Breast epithelium (tissue), 3 donors: ENCODE measurements around the gene USF1.
"Not testable (repeated sequence)": the region's sequence is repeated elsewhere in the genome, so short reads cannot be mapped to it uniquely, and the experiment has no call there.

Source experiments
- POLR2A ChIP-seq: fragments of 450-650 bp; IDR thresholded peaks from one replicate; pipeline ENCODE4 v1.6.1; 2016; ENCODE audit warnings: antibody characterized with exemption, mild to moderate bottlenecking, moderate library complexity
- POLR2AphosphoS5 ChIP-seq, 3 donors: sonication (generic); formaldehyde crosslinking; IDR thresholded peaks; one replicate each; pipeline ENCODE4 v1.6.1; 2017; ENCODE audit warnings: antibody characterized with exemption in 3 of 3
- TF ChIP-seq, protein P1 (sequence below), 3 donors: fragments of 450-650 bp; IDR thresholded peaks; one replicate each; pipeline ENCODE4 v1.5.1; 2016 to 2017; ENCODE audit warnings: antibody characterized with exemption in 3 of 3, mild to moderate bottlenecking in 3 of 3, moderate library complexity in 3 of 3

DNA sequence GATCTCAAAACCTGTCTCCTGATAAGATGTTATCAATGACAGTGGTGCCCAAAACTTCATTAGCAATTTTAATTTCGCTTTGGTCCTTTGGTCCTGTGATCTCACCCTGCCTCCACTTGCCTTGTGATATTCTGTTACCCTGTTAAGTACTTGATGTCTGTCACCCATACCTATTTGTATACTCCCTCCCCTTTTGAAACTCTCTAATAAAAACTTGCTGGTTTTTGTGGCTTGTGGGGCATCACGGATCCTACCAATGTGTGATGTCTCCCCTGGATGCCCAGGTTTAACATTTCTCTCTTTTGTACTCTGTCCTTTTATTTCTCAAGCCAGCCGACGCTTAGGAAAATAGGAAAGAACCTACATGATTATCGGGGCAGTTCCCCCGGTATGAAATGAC is 18.2 kb upstream of the USF1 start:
- TF ChIP-seq, protein P1, sequence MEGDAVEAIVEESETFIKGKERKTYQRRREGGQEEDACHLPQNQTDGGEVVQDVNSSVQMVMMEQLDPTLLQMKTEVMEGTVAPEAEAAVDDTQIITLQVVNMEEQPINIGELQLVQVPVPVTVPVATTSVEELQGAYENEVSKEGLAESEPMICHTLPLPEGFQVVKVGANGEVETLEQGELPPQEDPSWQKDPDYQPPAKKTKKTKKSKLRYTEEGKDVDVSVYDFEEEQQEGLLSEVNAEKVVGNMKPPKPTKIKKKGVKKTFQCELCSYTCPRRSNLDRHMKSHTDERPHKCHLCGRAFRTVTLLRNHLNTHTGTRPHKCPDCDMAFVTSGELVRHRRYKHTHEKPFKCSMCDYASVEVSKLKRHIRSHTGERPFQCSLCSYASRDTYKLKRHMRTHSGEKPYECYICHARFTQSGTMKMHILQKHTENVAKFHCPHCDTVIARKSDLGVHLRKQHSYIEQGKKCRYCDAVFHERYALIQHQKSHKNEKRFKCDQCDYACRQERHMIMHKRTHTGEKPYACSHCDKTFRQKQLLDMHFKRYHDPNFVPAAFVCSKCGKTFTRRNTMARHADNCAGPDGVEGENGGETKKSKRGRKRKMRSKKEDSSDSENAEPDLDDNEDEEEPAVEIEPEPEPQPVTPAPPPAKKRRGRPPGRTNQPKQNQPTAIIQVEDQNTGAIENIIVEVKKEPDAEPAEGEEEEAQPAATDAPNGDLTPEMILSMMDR (IDR thresholded peaks at IDR 0.05) = not testable (repeated sequence)
- TF ChIP-seq POLR2A; POLR2AphosphoS5 (IDR thresholded peaks at IDR 0.05): not testable (repeated sequence)
